Mammary microvascular endothelial cell (primary cell): ENCODE measurements around the gene CSAD. TPM values are rescaled to one million over a fixed set of nuclear protein-coding genes. Genes with fewer than 3 reads are reported as not detected.

Experiments
- total RNA-seq: library from RNA; depleted of rRNA; stranded (reverse); fragments of >200 nt; gene quantifications from 2 replicates; pipeline ENCODE4 v1.2.3, GENCODE V29; 2015

Gene CSAD, protein sequence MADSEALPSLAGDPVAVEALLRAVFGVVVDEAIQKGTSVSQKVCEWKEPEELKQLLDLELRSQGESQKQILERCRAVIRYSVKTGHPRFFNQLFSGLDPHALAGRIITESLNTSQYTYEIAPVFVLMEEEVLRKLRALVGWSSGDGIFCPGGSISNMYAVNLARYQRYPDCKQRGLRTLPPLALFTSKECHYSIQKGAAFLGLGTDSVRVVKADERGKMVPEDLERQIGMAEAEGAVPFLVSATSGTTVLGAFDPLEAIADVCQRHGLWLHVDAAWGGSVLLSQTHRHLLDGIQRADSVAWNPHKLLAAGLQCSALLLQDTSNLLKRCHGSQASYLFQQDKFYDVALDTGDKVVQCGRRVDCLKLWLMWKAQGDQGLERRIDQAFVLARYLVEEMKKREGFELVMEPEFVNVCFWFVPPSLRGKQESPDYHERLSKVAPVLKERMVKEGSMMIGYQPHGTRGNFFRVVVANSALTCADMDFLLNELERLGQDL
- total RNA-seq, result 1.1 and 3.0 TPM in 2 replicates

DNA sequence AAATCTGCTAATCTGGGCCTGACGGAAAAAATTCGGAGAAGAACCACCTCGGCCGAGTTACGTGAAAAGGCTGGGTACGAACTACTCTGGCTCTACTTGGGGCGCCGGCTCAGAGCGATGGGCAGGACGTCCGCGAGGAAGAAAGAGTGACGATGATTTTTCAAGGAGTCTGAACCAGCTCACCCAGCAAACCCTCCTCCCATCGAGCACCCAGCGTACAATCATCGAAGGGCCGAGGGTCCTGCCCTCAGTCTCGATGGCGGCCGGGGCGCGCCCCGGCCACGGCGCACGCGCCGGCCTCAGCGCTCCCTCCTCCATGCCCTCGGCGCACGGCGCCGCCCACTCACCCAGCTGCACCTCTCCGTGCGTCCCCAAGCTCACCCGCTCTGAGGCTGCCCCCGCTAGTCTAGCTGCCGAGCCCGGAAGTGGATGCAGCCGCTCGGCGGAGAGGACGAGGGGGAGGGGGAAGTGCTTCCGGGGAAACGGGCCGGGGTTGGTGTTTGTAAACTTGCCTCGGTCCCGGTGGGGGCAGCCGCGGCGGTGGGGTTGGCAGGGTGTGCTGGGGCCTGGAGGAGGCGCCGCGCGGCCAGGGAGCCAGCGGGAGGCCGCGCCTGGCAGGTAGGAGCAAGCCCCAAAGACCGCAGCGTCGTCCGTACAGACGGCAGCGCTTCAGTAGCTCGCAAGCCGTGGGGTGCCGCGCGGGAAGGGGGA is at the start of gene CSAD, which contains the start of gene ZNF740:
Gene CSAD (minus strand): TSS at position 706 of the 711 bp plus-strand sequence. CDS start 7,455 bp downstream, outside the sequence.
Gene ZNF740 (plus strand): TSS at position 503 of the 711 bp plus-strand sequence. CDS start 1,262 bp downstream, outside the sequence.

DNA sequence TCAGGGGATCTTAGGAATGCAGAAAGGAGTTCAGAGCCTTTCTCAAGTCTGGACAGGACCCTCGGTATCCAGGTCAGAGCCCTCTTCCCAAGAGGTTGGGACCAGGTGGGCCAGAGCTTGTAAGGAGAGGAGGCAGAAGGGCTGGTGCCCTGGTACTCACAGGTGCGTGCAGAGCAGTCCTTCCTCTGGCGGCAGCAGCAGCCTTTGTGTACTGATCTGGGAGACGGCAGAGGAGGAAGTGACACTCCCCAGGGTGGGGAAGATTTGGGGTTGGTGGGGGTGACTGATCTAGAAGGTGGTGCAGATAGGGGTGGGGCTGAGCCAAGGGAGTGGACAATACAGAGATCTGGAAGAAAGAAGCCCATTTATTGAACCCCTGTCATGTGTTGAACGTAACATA is 26.3 kb upstream of the CSAD start, which contains the start of gene ITGB7:
Gene ITGB7 (minus strand): TSS at position 210 of the 400 bp plus-strand sequence. CDS start 6,808 bp downstream, outside the sequence.

Other genes with a start within 250 kb of the CSAD start
- 253 and 287 TPM in 2 replicates for gene KRT18, start 231.8 kb downstream of the CSAD start, total RNA-seq
- gene EIF4B, start 174.5 kb downstream of the CSAD start, total RNA-seq, result 273 and 317 TPM in 2 replicates
- gene TNS2, start 130.9 kb downstream of the CSAD start, total RNA-seq, result 34.9 and 41.3 TPM in 2 replicates
- 38.8 and 39.8 TPM in 2 replicates for gene SPRYD3, start 101.5 kb downstream of the CSAD start, total RNA-seq
- 222 and 277 TPM in 2 replicates for gene IGFBP6, start 83.3 kb downstream of the CSAD start, total RNA-seq
- not detected in 2 replicates for gene SOAT2, start 77.4 kb downstream of the CSAD start, total RNA-seq
- gene ZNF740, start 203 bp downstream of the CSAD start, total RNA-seq, result 4.5 and 9.0 TPM in 2 replicates
- gene ITGB7, start 26.3 kb upstream of the CSAD start, total RNA-seq, result 0.30 and 0.80 TPM in 2 replicates
- 81.5 and 84.3 TPM in 2 replicates for gene RARG, start 51.3 kb upstream of the CSAD start, total RNA-seq
- 14.8 and 22.2 TPM in 2 replicates for gene ESPL1, start 87.4 kb upstream of the CSAD start, total RNA-seq
- gene PFDN5, start 114.6 kb upstream of the CSAD start, total RNA-seq, result 384 and 454 TPM in 2 replicates
- gene MYG1, start 118.8 kb upstream of the CSAD start, total RNA-seq, result 41.8 and 63.4 TPM in 2 replicates
- gene AAAS, start 140.7 kb upstream of the CSAD start, total RNA-seq, result 59.6 and 69.6 TPM in 2 replicates
- gene SP7, start 155.4 kb upstream of the CSAD start, total RNA-seq, result 0.13 TPM in 1 of 2 replicates, not detected in the other
- gene SP1, start 199.3 kb upstream of the CSAD start, total RNA-seq, result 27.6 and 28.9 TPM in 2 replicates
- gene AMHR2, start 242.9 kb upstream of the CSAD start, total RNA-seq, result not detected in 2 replicates